Skeletal muscle tissue (tissue), 4 donors: ENCODE results near the gene ZNF587. TPM values are rescaled to one million over a fixed set of nuclear protein-coding genes. Genes with fewer than 3 reads are reported as not detected.
"Not testable (repeated sequence)": the region's sequence is repeated elsewhere in the genome, so short reads cannot be mapped to it uniquely, and the experiment has no call there.

Experiments
- H3K27ac ChIP-seq: one replicate; pipeline ENCODE4 v1.7.0; 2013; ENCODE audit warnings: mild to moderate bottlenecking, low read depth, low read length, inconsistent platforms
- H3K27me3 ChIP-seq, 3 donors: one replicate each; pipeline ENCODE4 v1.7.0; 2013; ENCODE audit warnings: low read length in 3 of 3; ENCODE audit not compliant: control insufficient read depth in 3 of 3, insufficient read depth in 3 of 3
- H3K36me3 ChIP-seq, 3 donors: one replicate each; pipeline ENCODE4 v1.7.0; 2013; ENCODE audit warnings: low read length in 3 of 3; ENCODE audit not compliant: control insufficient read depth in 3 of 3, insufficient read depth in 3 of 3
- H3K4me1 ChIP-seq, 3 donors: one replicate each; pipeline ENCODE4 v1.7.0; 2013; ENCODE audit warnings: low read length in 3 of 3, mild to moderate bottlenecking in 3 of 3; ENCODE audit not compliant: control insufficient read depth in 3 of 3, insufficient read depth in 3 of 3
- H3K4me3 ChIP-seq, 3 donors: one replicate each; pipeline ENCODE4 v1.7.0; 2013; ENCODE audit warnings: low read length in 3 of 3
- H3K9ac ChIP-seq, 3 donors: one replicate each; pipeline ENCODE4 v1.7.0; 2013; ENCODE audit warnings: low read length in 3 of 3, mild to moderate bottlenecking in 3 of 3, moderate library complexity in 2 of 3, low read depth in 1 of 3
- H3K9me3 ChIP-seq, 3 donors: one replicate each; pipeline ENCODE4 v1.7.0; 2013; ENCODE audit warnings: low read length in 3 of 3; ENCODE audit not compliant: control insufficient read depth in 3 of 3
- total RNA-seq: library from RNA; depleted of rRNA; stranded (reverse); fragments of >200 nt; gene quantifications from one replicate; pipeline ENCODE4 v1.2.3, GENCODE V29; 2014
- donor health status: Osteomylitis.

The ZNF587 gene
- 18.8 TPM for total RNA-seq

- Histone ChIP-seq H3K4me1 (peaks cover 8 to 21% (median 9%) of the 10 kb centered on the region in 3 donors), H3K4me3 (peak within 1 kb of the TSS; percentile 70 to 84 (median 76)), H3K9ac (peak within 1 kb of the TSS; percentile 80 to 85 (median 84)), H3K27ac (peak within 1 kb of the TSS; percentile 33)
- not testable (repeated sequence) for H3K36me3 ChIP-seq, H3K9me3 ChIP-seq, H3K27me3 ChIP-seq
Observed at GRCh38 chr19:57849666-57850473, at the start of gene ZNF587. TSS of gene ZNF587 (plus strand) at chr19:57849859. CDS start at chr19:57850039, 180 bp downstream.

GRCh38 chr19:57800696-57801095, 49.0 kb upstream of the ZNF587 start:
- Histone ChIP-seq H3K4me3 (no peak overlapping the region), H3K36me3 (peaks cover 0 to 8% (median 6%) of the 10 kb centered on the region in 3 donors), H3K4me1 (peaks cover 0 to 2% (median 0%) of the 10 kb centered on the region in 3 donors), H3K9ac (no peak overlapping the region), H3K27me3 (no peaks in the 10 kb centered on the region), H3K27ac (no peak overlapping the region), H3K9me3 (no peaks in the 10 kb centered on the region)

GRCh38 chr19:57802269-57802668, 47.4 kb upstream of the ZNF587 start:
- Histone ChIP-seq H3K27me3 (no peaks in the 10 kb centered on the region), H3K4me3 (no peak overlapping the region), H3K36me3 (peaks cover 0 to 3% (median 3%) of the 10 kb centered on the region in 3 donors), H3K27ac (no peak overlapping the region), H3K9me3 (no peaks in the 10 kb centered on the region), H3K9ac (no peak overlapping the region), H3K4me1 (peaks cover 0 to 2% (median 0%) of the 10 kb centered on the region in 3 donors)

GRCh38 chr19:57803265-57803593, 46.4 kb upstream of the ZNF587 start:
- Histone ChIP-seq H3K9me3 (no peaks in the 10 kb centered on the region), H3K4me1 (peaks cover 0 to 2% (median 0%) of the 10 kb centered on the region in 3 donors), H3K27me3 (no peaks in the 10 kb centered on the region), H3K4me3 (peak overlapping the region in 2 of 3 donors; percentile 61 to 74), H3K27ac (no peak overlapping the region), H3K36me3 (peaks cover 6 to 11% (median 8%) of the 10 kb centered on the region in 3 donors), H3K9ac (peak overlapping the region; percentile 45 to 85 (median 58))

- H3K9ac ChIP-seq, result peak overlapping the region; percentile 45 to 85 (median 58)
- H3K27me3 ChIP-seq, result no peaks in the 10 kb centered on the region
- H3K4me1 ChIP-seq, result peaks cover 0 to 2% (median 0%) of the 10 kb centered on the region in 3 donors
- peaks cover 6 to 14% (median 12%) of the 10 kb centered on the region in 3 donors for H3K36me3 ChIP-seq
- no peaks in the 10 kb centered on the region for H3K9me3 ChIP-seq
- H3K27ac ChIP-seq, result peak overlapping the region; percentile 54
- peak overlapping the region; percentile 61 to 74 (median 65) for H3K4me3 ChIP-seq
Observed at GRCh38 chr19:57803594-57804325, 45.9 kb upstream of the ZNF587 start.

- peaks cover 8 to 28% (median 19%) of the 10 kb centered on the region in 3 donors for H3K36me3 ChIP-seq
Observed at GRCh38 chr19:57807541-57807940, 42.1 kb upstream of the ZNF587 start.

GRCh38 chr19:57810410-57811295, 39.0 kb upstream of the ZNF587 start:
- not testable (repeated sequence) for H3K27ac ChIP-seq, H3K9me3 ChIP-seq, H3K4me3 ChIP-seq, H3K9ac ChIP-seq, H3K27me3 ChIP-seq
- Histone ChIP-seq H3K36me3 (peaks cover 8 to 28% (median 19%) of the 10 kb centered on the region in 3 donors), H3K4me1 (peaks cover 13 to 18% (median 17%) of the 10 kb centered on the region in 3 donors)

More at GRCh38 chr19:57807541-57807940, 42.1 kb upstream of the ZNF587 start:
- Histone ChIP-seq H3K9ac (no peak overlapping the region), H3K27ac (no peak overlapping the region), H3K4me3 (no peak overlapping the region), H3K4me1 (peaks cover 0 to 2% (median under 1%) of the 10 kb centered on the region in 3 donors), H3K27me3 (no peaks in the 10 kb centered on the region), H3K9me3 (no peaks in the 10 kb centered on the region)

GRCh38 chr19:57812226-57812625, 37.4 kb upstream of the ZNF587 start:
- Histone ChIP-seq H3K27me3 (no peaks in the 10 kb centered on the region), H3K27ac (no peak overlapping the region), H3K4me3 (no peak overlapping the region), H3K36me3 (peaks cover 5 to 28% (median 19%) of the 10 kb centered on the region in 3 donors), H3K9me3 (no peaks in the 10 kb centered on the region), H3K4me1 (peaks cover 13 to 18% (median 17%) of the 10 kb centered on the region in 3 donors), H3K9ac (no peak overlapping the region)

GRCh38 chr19:57812975-57813820, 36.5 kb upstream of the ZNF587 start:
- Histone ChIP-seq H3K4me1 (peaks cover 13 to 18% (median 17%) of the 10 kb centered on the region in 3 donors), H3K4me3 (peak overlapping the region in 1 of 3 donors; percentile 97), H3K36me3 (peaks cover 2 to 20% (median 12%) of the 10 kb centered on the region in 3 donors)
- not testable (repeated sequence) for H3K27me3 ChIP-seq, H3K9ac ChIP-seq, H3K9me3 ChIP-seq, H3K27ac ChIP-seq
